ENCODE data around the gene CD53.

DNA sequence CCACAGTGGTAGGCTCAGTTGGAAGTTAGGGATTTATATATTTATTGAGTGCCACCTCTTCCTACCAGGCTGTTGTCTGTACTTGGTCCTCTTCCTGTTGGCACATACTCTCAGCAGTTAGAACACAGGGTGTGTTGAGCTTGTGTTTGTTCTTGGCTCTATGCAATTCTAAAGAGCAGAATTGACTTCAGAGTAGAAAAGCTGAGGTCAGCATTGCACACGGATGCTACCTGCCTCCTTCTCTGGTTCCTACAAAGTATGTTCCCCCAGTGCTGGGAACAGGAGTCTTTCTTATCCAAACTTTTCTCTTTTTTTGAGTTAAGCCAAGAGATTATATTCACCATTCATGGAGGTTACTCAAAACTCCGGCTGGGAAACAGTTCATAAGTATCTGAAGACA, 16.5 kb upstream of the CD53 start:
- TF ChIP-seq, protein P1, sequence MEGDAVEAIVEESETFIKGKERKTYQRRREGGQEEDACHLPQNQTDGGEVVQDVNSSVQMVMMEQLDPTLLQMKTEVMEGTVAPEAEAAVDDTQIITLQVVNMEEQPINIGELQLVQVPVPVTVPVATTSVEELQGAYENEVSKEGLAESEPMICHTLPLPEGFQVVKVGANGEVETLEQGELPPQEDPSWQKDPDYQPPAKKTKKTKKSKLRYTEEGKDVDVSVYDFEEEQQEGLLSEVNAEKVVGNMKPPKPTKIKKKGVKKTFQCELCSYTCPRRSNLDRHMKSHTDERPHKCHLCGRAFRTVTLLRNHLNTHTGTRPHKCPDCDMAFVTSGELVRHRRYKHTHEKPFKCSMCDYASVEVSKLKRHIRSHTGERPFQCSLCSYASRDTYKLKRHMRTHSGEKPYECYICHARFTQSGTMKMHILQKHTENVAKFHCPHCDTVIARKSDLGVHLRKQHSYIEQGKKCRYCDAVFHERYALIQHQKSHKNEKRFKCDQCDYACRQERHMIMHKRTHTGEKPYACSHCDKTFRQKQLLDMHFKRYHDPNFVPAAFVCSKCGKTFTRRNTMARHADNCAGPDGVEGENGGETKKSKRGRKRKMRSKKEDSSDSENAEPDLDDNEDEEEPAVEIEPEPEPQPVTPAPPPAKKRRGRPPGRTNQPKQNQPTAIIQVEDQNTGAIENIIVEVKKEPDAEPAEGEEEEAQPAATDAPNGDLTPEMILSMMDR (conservative IDR thresholded peaks at IDR 0.05 in 1 of 2, IDR thresholded peaks at IDR 0.05 in 1 of 2; ENCODE audit: low read depth in 1 of 2, low read length in 2 of 2) = no peak
- TF ChIP-seq EZH2 (IDR thresholded peaks at IDR 0.05; ENCODE audit: low read length, missing control alignments) = no peak
